Measurements from ENCODE around the gene HORMAD1. TPM values are rescaled to one million over a fixed set of nuclear protein-coding genes. Genes with fewer than 3 reads are reported as not detected.

HORMAD1 gene
- total RNA-seq, 1 experiment from 2014 or later = 2.8 TPM

GRCh38 chr1:150760013-150760412 lies 39.3 kb upstream of the HORMAD1 start:
- H3K4me2 ChIP-seq (ENCODE audit: low read depth, low read length, poor library complexity, severe bottlenecking) = no peak overlapping the region

GRCh38 chr1:150753416-150753815 lies 32.7 kb upstream of the HORMAD1 start:
- no peak overlapping the region for H3K9ac ChIP-seq (ENCODE audit: low read length)
- peak; percentile 22 for DNase-seq
- H3K4me1 ChIP-seq (ENCODE audit: low read length) = no peaks in the 10 kb centered on the region
- no peak overlapping the region for H3K4me2 ChIP-seq (ENCODE audit: low read depth, low read length, poor library complexity, severe bottlenecking)
- no peaks in the 10 kb centered on the region for H3K9me2 ChIP-seq (replicated peaks; ENCODE audit: insufficient read depth, low read length)
- peaks cover 61% of the 10 kb centered on the region for H3K36me3 ChIP-seq (ENCODE audit: insufficient read depth, low read length)
- H3K9me3 ChIP-seq (ENCODE audit: low read length) = no peaks in the 10 kb centered on the region
- peaks cover 17% of the 10 kb centered on the region for H3K79me2 ChIP-seq (ENCODE audit: low read length)
- no peaks in the 10 kb centered on the region for H3K27me3 ChIP-seq (ENCODE audit: low read length)
- no peak overlapping the region for H3K27ac ChIP-seq (ENCODE audit: low read length)
- H2AFZ ChIP-seq (ENCODE audit: low read length) = no peak overlapping the region
- H3K4me3 ChIP-seq (ENCODE audit: low read length) = no peak overlapping the region
- H4K20me1 ChIP-seq (ENCODE audit: insufficient read depth, low read depth, low read length) = no peaks in the 10 kb centered on the region

More at GRCh38 chr1:150760013-150760412, 39.3 kb upstream of the HORMAD1 start:
- Histone ChIP-seq H3K9ac (ENCODE audit: low read length) (no peak overlapping the region), H2AFZ (ENCODE audit: low read length) (no peak overlapping the region), H3K27ac (ENCODE audit: low read length) (no peak overlapping the region), H3K36me3 (ENCODE audit: insufficient read depth, low read length) (peaks cover 64% of the 10 kb centered on the region), H3K79me2 (ENCODE audit: low read length) (peaks cover 68% of the 10 kb centered on the region), H4K20me1 (ENCODE audit: insufficient read depth, low read depth, low read length) (no peaks in the 10 kb centered on the region), H3K4me1 (ENCODE audit: low read length) (peaks cover 34% of the 10 kb centered on the region), H3K4me3 (ENCODE audit: low read length) (no peak overlapping the region), H3K9me2 (replicated peaks; ENCODE audit: insufficient read depth, low read length) (no peaks in the 10 kb centered on the region), H3K27me3 (ENCODE audit: low read length) (no peaks in the 10 kb centered on the region), H3K9me3 (ENCODE audit: low read length) (no peaks in the 10 kb centered on the region)
- DNase-seq = no peak

GRCh38 chr1:150751443-150751842 lies 30.7 kb upstream of the HORMAD1 start:
- Histone ChIP-seq H3K27ac (ENCODE audit: low read length) (no peak overlapping the region), H3K9me3 (ENCODE audit: low read length) (no peaks in the 10 kb centered on the region), H3K4me1 (ENCODE audit: low read length) (no peaks in the 10 kb centered on the region), H3K36me3 (ENCODE audit: insufficient read depth, low read length) (peaks cover 68% of the 10 kb centered on the region), H3K27me3 (ENCODE audit: low read length) (no peaks in the 10 kb centered on the region), H3K4me3 (ENCODE audit: low read length) (no peak overlapping the region), H3K9ac (ENCODE audit: low read length) (no peak overlapping the region), H3K9me2 (replicated peaks; ENCODE audit: insufficient read depth, low read length) (no peaks in the 10 kb centered on the region), H4K20me1 (ENCODE audit: insufficient read depth, low read depth, low read length) (no peaks in the 10 kb centered on the region), H2AFZ (ENCODE audit: low read length) (no peak overlapping the region), H3K79me2 (ENCODE audit: low read length) (0 out of 2 replicates have a peak, but pooled peaks cover 9% of the 10 kb centered on the region), H3K4me2 (ENCODE audit: low read depth, low read length, poor library complexity, severe bottlenecking) (no peak overlapping the region)
- no peak for DNase-seq

- Histone ChIP-seq H2AFZ (ENCODE audit: low read length) (no peak overlapping the region), H3K4me1 (ENCODE audit: low read length) (no peaks in the 10 kb centered on the region), H3K4me3 (ENCODE audit: low read length) (no peak overlapping the region), H3K9ac (ENCODE audit: low read length) (no peak overlapping the region), H3K79me2 (ENCODE audit: low read length) (0 out of 2 replicates have a peak, but pooled peaks cover 9% of the 10 kb centered on the region), H3K4me2 (ENCODE audit: low read depth, low read length, poor library complexity, severe bottlenecking) (no peak overlapping the region), H3K9me2 (replicated peaks; ENCODE audit: insufficient read depth, low read length) (no peaks in the 10 kb centered on the region), H3K36me3 (ENCODE audit: insufficient read depth, low read length) (peaks cover 74% of the 10 kb centered on the region), H3K27me3 (ENCODE audit: low read length) (no peaks in the 10 kb centered on the region), H3K27ac (ENCODE audit: low read length) (no peak overlapping the region), H4K20me1 (ENCODE audit: insufficient read depth, low read depth, low read length) (no peaks in the 10 kb centered on the region), H3K9me3 (ENCODE audit: low read length) (no peaks in the 10 kb centered on the region)
- DNase-seq = no peak
Measured at GRCh38 chr1:150749720-150750311, 29.1 kb upstream of the HORMAD1 start.

- Histone ChIP-seq H3K9ac (ENCODE audit: low read length) (no peak overlapping the region), H3K4me1 (ENCODE audit: low read length) (no peaks in the 10 kb centered on the region), H3K4me3 (ENCODE audit: low read length) (no peak overlapping the region), H3K79me2 (ENCODE audit: low read length) (0 out of 2 replicates have a peak, but pooled peaks cover 9% of the 10 kb centered on the region), H3K36me3 (ENCODE audit: insufficient read depth, low read length) (peaks cover 72% of the 10 kb centered on the region), H3K9me2 (replicated peaks; ENCODE audit: insufficient read depth, low read length) (no peaks in the 10 kb centered on the region), H3K9me3 (ENCODE audit: low read length) (no peaks in the 10 kb centered on the region), H2AFZ (ENCODE audit: low read length) (no peak overlapping the region), H3K27ac (ENCODE audit: low read length) (no peak overlapping the region), H4K20me1 (ENCODE audit: insufficient read depth, low read depth, low read length) (no peaks in the 10 kb centered on the region), H3K4me2 (ENCODE audit: low read depth, low read length, poor library complexity, severe bottlenecking) (no peak overlapping the region), H3K27me3 (ENCODE audit: low read length) (no peaks in the 10 kb centered on the region)
- DNase-seq = no peak
Measured at GRCh38 chr1:150748878-150749719, 28.4 kb upstream of the HORMAD1 start.

- Histone ChIP-seq H3K4me3 (ENCODE audit: low read length) (no peak overlapping the region), H3K79me2 (ENCODE audit: low read length) (no peaks in the 10 kb centered on the region), H3K4me2 (ENCODE audit: low read depth, low read length, poor library complexity, severe bottlenecking) (no peak overlapping the region), H3K27ac (ENCODE audit: low read length) (no peak overlapping the region), H3K36me3 (ENCODE audit: insufficient read depth, low read length) (peaks cover 36% of the 10 kb centered on the region; the same call in 1 of the 2 replicates), H3K9me2 (replicated peaks; ENCODE audit: insufficient read depth, low read length) (no peaks in the 10 kb centered on the region), H3K4me1 (ENCODE audit: low read length) (no peaks in the 10 kb centered on the region), H3K27me3 (ENCODE audit: low read length) (no peaks in the 10 kb centered on the region), H3K9ac (ENCODE audit: low read length) (no peak overlapping the region), H2AFZ (ENCODE audit: low read length) (no peak overlapping the region), H4K20me1 (ENCODE audit: insufficient read depth, low read depth, low read length) (no peaks in the 10 kb centered on the region), H3K9me3 (ENCODE audit: low read length) (no peaks in the 10 kb centered on the region)
- DNase-seq = no peak
Measured at GRCh38 chr1:150730130-150730721, 9.5 kb upstream of the HORMAD1 start.

- no peak overlapping the region for H3K27ac ChIP-seq (ENCODE audit: low read length)
- H3K27me3 ChIP-seq (ENCODE audit: low read length) = no peaks in the 10 kb centered on the region
- no peaks in the 10 kb centered on the region for H4K20me1 ChIP-seq (ENCODE audit: insufficient read depth, low read depth, low read length)
- no peak overlapping the region for H3K4me3 ChIP-seq (ENCODE audit: low read length)
- no peaks in the 10 kb centered on the region for H3K36me3 ChIP-seq (ENCODE audit: insufficient read depth, low read length)
- no peaks in the 10 kb centered on the region for H3K9me2 ChIP-seq (replicated peaks; ENCODE audit: insufficient read depth, low read length)
- H3K79me2 ChIP-seq (ENCODE audit: low read length) = no peaks in the 10 kb centered on the region
- no peak for DNase-seq
- H3K4me2 ChIP-seq (ENCODE audit: low read depth, low read length, poor library complexity, severe bottlenecking) = no peak overlapping the region
- no peak overlapping the region for H3K9ac ChIP-seq (ENCODE audit: low read length)
- H2AFZ ChIP-seq (ENCODE audit: low read length) = no peak overlapping the region
- no peaks in the 10 kb centered on the region for H3K9me3 ChIP-seq (ENCODE audit: low read length)
- H3K4me1 ChIP-seq (ENCODE audit: low read length) = no peaks in the 10 kb centered on the region
Measured at GRCh38 chr1:150724336-150724735, 3.6 kb upstream of the HORMAD1 start.

GRCh38 chr1:150720098-150720497 lies 597 bp downstream of the HORMAD1 start:
- Histone ChIP-seq H3K9me3 (ENCODE audit: low read length) (no peaks in the 10 kb centered on the region), H3K4me2 (ENCODE audit: low read depth, low read length, poor library complexity, severe bottlenecking) (no peak overlapping the region), H3K4me3 (ENCODE audit: low read length) (no peak overlapping the region), H3K4me1 (ENCODE audit: low read length) (no peaks in the 10 kb centered on the region), H3K79me2 (ENCODE audit: low read length) (no peaks in the 10 kb centered on the region), H3K9me2 (replicated peaks; ENCODE audit: insufficient read depth, low read length) (no peaks in the 10 kb centered on the region), H2AFZ (ENCODE audit: low read length) (no peak overlapping the region), H3K27ac (ENCODE audit: low read length) (no peak overlapping the region), H3K36me3 (ENCODE audit: insufficient read depth, low read length) (no peaks in the 10 kb centered on the region), H3K9ac (ENCODE audit: low read length) (no peak overlapping the region), H4K20me1 (ENCODE audit: insufficient read depth, low read depth, low read length) (no peaks in the 10 kb centered on the region), H3K27me3 (ENCODE audit: low read length) (no peaks in the 10 kb centered on the region)
- no peak for DNase-seq
